ENCODE data around the gene SMAD9.

Gene SMAD9

DNA sequence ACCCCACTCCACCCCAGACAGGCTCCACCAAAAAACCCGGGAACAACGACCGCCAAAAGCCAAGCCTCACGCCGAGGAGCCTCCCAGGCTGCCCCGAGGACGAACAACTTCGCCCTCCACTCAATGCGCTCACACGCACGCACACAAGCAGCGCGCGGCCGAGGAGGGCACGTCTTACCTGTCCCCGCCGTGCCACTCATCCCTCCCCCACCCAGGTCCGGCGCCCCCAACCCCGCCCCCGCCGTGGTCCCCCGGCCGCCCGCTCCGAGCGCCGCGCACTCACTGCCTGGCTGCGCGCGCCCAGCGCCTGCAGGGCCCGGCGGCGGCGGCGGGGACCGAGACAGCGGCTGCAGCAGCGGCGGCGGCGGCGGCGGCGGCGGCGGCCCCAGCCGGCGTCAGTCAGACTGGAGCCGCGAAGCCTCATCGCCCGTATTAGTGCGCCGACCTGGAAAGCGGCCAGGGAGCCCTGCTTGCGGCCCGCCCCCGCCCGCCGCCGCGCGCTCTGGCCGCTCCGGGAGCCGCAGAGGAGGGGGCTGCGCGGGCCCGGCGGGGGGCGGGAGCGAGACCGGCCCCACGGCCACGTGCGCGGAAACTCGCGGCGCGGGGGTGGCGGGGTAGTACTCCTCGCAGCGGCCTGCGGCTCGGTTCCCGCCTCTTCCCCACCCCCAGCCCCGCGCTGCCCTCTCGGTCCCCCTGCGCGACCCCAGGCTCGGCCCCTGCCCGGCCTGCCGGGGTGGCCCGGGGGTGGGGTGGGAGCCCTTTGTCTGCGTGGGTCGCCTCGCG, at the start of gene SMAD9:
Gene SMAD9, minus strand, starts transcription at position 406 of the 783 bp plus-strand sequence. CDS start 40,549 bp downstream, outside the sequence.
- no peak within 1 kb of the TSS for H3K27ac ChIP-seq
- DNase-seq (ENCODE audit: low read depth, low spot score), result no peak

DNA sequence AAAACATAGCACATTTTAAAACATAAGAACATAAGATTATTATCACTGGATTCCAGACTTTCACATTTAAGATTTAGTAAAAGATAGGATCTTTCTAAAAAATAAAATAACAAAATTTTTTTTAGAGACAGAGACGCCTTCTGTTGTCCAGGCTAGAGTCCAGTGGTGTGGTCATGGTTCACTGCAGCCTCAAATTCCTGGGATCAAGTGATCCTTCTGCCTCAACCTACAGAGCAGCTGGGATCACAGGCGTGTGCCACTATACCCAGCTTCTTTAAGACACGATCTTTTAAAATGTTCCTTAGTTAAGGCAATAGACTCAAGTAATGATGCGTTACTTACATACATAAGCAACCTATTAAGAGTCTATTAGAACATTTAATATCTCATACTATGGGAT, 46.4 kb upstream of the SMAD9 start:
- no peak for DNase-seq (ENCODE audit: low read depth, low spot score)

DNA sequence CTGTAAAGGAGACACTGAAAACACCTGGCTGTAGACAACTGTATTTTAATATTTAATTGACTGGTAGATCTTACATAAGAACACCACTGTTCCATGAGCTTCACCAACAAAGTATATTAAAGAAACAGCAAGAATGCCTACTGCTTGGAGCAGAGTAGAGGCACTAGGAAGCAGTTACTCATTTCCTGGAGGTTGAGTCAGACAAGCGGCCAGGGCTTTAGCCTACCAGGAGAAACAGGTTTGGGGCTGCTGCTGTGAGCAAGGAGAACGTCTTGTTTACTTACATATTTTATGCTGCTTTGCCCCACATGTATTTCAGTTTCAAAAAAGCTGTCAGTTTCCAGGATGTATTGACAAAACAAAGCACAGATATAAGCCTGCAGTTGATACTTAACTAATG, 45.7 kb upstream of the SMAD9 start:
- peak overlapping the region; percentile 84 for H3K27ac ChIP-seq
- DNase-seq (ENCODE audit: low read depth, low spot score), result peak; percentile 78

More for the DNA sequence above, 46.4 kb upstream of the SMAD9 start:
- peak overlapping the region; percentile 84 for H3K27ac ChIP-seq

DNA sequence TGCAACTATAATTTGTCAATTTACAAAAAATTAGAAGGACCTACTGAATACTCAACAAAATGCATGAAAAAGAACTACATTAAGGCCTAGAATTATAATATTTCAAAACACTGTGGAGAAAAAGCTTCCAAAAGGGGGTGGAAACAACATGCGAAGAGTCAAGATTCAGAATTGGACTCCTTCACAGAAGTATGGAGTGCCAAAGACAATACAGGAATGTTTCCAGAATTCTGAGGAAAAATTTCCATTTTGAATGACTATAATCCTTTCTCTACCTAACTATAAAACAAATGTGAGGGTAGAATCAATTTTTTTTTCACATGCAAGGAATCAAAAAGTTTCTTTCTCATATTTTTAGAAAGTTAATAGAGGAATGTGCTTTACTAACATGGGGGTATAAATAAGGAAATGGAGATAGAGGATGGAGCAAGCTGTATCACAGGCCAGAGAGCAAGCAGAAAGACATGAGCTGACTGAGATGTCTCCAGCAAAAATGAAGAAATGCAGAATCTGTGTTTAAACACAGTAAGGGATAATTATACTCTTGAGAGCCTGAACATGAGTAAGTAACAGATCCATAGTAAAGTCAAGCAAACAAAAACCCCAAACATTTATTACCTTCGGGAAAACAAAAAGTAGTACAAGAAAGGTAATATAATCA, 39.5 kb upstream of the SMAD9 start:
- H3K27ac ChIP-seq, result no peak overlapping the region
- DNase-seq (ENCODE audit: low read depth, low spot score), result no peak

- no peak for DNase-seq (ENCODE audit: low read depth, low spot score)
- no peak overlapping the region for H3K27ac ChIP-seq
Observed at GRCh38 chr13:36954542-36954941, 34.5 kb upstream of the SMAD9 start.

DNA sequence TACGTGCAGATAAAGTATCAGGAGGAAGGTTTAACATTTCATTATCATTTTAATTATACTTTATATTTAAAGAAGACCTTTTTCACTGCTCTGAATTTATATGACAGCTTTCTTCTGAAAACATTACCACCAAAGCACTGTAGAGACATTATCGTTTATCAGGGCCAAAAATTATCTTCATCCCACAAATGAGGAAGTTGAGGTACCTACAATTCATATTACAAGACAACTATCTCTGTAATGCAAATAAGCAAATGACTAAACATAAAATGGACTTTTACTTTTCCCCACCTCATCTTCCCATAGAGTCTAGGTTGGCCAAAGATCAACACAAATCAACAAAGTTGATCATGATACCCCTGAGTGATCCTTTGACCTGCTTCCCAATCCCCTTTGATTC, 30.9 kb upstream of the SMAD9 start:
- H3K27ac ChIP-seq, result no peak overlapping the region
- no peak for DNase-seq (ENCODE audit: low read depth, low spot score)

- no peak for DNase-seq (ENCODE audit: low read depth, low spot score)
- H3K27ac ChIP-seq, result no peak overlapping the region
Observed at GRCh38 chr13:36950330-36950729, 30.3 kb upstream of the SMAD9 start.

DNA sequence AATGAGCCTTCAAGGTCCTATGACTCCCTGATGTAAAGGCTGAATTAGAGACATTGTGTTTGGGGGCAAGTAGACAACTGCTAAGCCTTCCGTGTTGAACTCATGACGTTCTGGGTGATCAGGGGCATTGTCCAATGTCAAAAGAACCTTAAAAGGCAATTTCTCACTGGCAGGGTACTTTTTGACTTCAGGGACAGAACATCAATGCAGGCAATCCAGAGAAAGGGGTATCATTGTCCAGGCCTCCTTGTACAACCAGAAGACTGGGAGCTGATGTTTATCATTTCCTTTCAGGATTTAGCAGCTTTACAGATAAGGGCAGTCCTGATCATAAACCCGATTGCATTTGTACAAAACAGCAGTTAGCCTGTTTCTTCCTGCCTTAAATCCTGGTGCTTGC, 25.0 kb upstream of the SMAD9 start:
- H3K27ac ChIP-seq, result no peak overlapping the region

GRCh38 chr13:36925603-36926002, 5.6 kb upstream of the SMAD9 start:
- no peak for DNase-seq (ENCODE audit: low read depth, low spot score)
- no peak overlapping the region for H3K27ac ChIP-seq

More for the DNA sequence above, 25.0 kb upstream of the SMAD9 start:
- no peak for DNase-seq (ENCODE audit: low read depth, low spot score)

GRCh38 chr13:36924001-36924400, 4.0 kb upstream of the SMAD9 start:
- H3K27ac ChIP-seq, result no peak overlapping the region

GRCh38 chr13:36921631-36922301, 1.7 kb upstream of the SMAD9 start:
- H3K27ac ChIP-seq, result no peak overlapping the region
- no peak for DNase-seq (ENCODE audit: low read depth, low spot score)

More at GRCh38 chr13:36924001-36924400, 4.0 kb upstream of the SMAD9 start:
- no peak for DNase-seq (ENCODE audit: low read depth, low spot score)

DNA sequence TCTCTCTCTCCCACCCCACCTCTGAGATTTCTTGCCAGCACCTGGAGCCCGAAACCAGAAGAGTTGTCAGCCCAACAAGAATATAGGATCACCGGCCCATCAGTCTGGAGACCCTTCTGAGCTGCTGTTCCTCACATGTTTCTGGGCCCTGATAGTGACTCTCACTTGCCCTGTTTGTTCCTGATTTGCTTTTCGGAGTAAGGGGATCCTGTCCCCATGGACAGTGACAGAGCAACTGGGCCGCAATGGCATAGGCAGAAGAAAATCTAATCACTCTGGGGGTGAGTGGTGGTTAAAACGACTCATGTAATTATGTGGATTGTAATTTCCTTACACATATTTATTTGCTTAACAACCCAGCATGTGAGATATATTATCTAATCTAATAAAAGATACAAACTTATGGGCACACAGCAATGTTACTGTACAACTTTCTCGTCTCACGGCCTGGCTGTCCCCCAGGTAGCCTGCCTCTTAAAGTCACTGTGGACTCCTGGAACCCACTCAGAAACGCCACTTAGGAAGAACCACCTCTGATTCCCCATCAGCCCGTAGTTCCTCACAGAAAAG, 663 bp upstream of the SMAD9 start:
- DNase-seq (ENCODE audit: low read depth, low spot score), result no peak
- H3K27ac ChIP-seq, result no peak overlapping the region

GRCh38 chr13:36919171-36919832, 736 bp downstream of the SMAD9 start:
- no peak for DNase-seq (ENCODE audit: low read depth, low spot score)
- H3K27ac ChIP-seq, result no peak overlapping the region

DNA sequence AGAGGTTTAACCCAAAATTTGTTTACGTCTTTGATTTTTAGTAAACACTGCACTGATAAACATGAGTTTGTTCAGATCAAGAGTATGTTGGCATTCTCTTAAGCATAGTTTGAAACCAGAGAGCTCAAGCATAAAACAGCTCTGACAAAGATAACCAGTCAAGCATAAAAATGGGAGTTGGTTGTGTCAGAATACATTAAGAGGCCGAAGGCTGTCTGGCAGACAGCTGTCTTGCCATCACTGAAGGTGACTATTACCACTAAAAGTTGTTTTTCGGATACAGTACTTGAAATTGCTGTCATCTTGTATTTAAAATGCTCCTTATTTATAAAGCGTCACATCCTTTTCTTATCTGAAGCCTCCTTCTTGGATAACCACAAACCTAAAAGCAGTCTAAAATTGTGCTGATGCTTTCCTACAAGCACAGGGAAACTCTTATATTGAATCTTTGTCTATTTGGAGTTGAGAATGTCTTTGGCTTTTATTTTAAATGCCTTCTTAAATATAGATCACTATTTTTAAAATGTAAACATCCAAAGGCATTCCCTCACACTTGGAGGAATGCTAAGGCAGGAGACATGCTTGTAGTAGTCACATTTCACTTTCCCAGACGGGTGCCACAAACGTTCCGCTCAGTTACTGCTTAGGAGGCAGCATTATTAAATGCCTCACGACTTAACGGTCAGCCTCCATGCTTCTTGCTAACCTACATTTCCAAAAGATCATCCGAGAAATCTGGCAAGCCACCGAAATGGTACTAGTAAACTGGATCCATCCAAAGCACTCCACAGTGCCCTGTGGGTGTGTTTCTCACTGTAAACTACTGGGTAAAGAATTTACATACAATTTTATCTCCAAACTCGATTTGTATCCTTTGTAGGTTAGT, 1.5 kb downstream of the SMAD9 start:
- no peak for DNase-seq (ENCODE audit: low read depth, low spot score)
- H3K27ac ChIP-seq, result no peak overlapping the region

DNA sequence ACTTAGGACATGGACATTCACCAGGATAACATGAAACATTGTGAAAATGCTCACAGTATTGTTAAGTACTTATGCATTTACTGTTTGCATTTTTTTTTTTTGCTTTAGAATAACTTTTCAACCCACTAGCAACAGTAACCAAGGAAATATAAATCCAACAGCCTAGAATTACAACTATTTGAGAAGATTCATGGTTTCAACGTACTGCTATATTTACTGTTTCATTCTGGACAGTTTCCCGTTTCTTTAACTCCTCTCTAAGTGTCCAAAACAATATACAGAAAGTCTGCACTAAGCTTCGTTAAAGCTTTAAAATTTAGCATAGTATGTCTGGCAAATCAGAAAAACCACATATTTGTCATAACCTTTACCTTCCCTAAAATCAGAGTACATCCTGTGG, 2.7 kb downstream of the SMAD9 start:
- H3K27ac ChIP-seq, result no peak overlapping the region
- DNase-seq (ENCODE audit: low read depth, low spot score), result no peak

GRCh38 chr13:36915896-36916640, 4.0 kb downstream of the SMAD9 start:
- no peak overlapping the region for H3K27ac ChIP-seq
- DNase-seq (ENCODE audit: low read depth, low spot score), result no peak

GRCh38 chr13:36915106-36915505, 4.9 kb downstream of the SMAD9 start:
- no peak overlapping the region for H3K27ac ChIP-seq
- no peak for DNase-seq (ENCODE audit: low read depth, low spot score)

GRCh38 chr13:36914648-36915047, 5.4 kb downstream of the SMAD9 start:
- no peak for DNase-seq (ENCODE audit: low read depth, low spot score)
- no peak overlapping the region for H3K27ac ChIP-seq

DNA sequence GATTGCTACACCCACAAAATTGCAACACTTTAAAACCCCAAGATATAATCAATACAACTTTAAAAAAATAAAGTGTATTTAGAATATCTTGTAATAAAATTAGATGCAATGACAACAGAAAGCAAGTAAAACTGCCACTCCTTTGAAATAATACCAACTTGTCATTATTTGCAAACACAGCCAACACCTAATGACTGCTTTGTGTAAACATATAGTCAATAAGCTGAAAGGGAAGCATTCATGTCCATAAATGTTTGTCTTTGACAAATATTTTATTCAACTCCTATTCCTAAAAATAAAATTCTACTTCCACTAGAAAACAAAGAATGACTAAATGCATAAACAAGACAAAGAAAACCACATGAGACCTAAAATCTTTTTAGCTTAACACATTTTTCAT, 6.6 kb downstream of the SMAD9 start:
- DNase-seq (ENCODE audit: low read depth, low spot score), result no peak

More for the DNA sequence above, 6.6 kb downstream of the SMAD9 start:
- H3K27ac ChIP-seq, result no peak overlapping the region

All from epithelial cell of prostate (primary cell).